AG04449 (cell line): ENCODE measurements around the gene PPDPF.

Experiments
- CTCF ChIA-PET: fragments of 350-600 bp; formaldehyde crosslinking; extraction: SDS; loops from one replicate; lab custom pipeline; 2021; ENCODE audit warnings: antibody characterized with exemption; lab: Yijun Ruan, JAX
- POLR2A ChIA-PET: fragments of 400-600, 350-600 bp; formaldehyde crosslinking; extraction: SDS; loops from one replicate; lab custom pipeline; 2020; ENCODE audit warnings: antibody characterized with exemption, inconsistent platforms; lab: Yijun Ruan, JAX
- DNase-seq: peaks from one replicate; pipeline ENCODE4 v3.0.0-alpha.2; 2010; ENCODE audit warnings: low read depth, low spot score
- H3K4me3 ChIP-seq: 2 replicates; pipeline ENCODE4 v1.5.1; 2011; ENCODE audit warnings: low read depth, mild to moderate bottlenecking, control low read depth, low read length
- TF ChIP-seq, protein P1 (sequence below): IDR thresholded peaks from one replicate; pipeline ENCODE4 v1.5.1; 2011; ENCODE audit warnings: mild to moderate bottlenecking, moderate library complexity, low read length, control low read depth, inconsistent platforms; ENCODE audit not compliant: insufficient read depth; ENCODE audit errors: missing control alignments

PPDPF gene

GRCh38 chr20:63499338-63499969, 21.1 kb upstream of the PPDPF start:
- TF ChIP-seq, protein P1, sequence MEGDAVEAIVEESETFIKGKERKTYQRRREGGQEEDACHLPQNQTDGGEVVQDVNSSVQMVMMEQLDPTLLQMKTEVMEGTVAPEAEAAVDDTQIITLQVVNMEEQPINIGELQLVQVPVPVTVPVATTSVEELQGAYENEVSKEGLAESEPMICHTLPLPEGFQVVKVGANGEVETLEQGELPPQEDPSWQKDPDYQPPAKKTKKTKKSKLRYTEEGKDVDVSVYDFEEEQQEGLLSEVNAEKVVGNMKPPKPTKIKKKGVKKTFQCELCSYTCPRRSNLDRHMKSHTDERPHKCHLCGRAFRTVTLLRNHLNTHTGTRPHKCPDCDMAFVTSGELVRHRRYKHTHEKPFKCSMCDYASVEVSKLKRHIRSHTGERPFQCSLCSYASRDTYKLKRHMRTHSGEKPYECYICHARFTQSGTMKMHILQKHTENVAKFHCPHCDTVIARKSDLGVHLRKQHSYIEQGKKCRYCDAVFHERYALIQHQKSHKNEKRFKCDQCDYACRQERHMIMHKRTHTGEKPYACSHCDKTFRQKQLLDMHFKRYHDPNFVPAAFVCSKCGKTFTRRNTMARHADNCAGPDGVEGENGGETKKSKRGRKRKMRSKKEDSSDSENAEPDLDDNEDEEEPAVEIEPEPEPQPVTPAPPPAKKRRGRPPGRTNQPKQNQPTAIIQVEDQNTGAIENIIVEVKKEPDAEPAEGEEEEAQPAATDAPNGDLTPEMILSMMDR = no peak
- no peak for DNase-seq
- CTCF ChIA-PET = no interaction called here
- POLR2A ChIA-PET = no interaction called here
- H3K4me3 ChIP-seq = no peak overlapping the region

DNA sequence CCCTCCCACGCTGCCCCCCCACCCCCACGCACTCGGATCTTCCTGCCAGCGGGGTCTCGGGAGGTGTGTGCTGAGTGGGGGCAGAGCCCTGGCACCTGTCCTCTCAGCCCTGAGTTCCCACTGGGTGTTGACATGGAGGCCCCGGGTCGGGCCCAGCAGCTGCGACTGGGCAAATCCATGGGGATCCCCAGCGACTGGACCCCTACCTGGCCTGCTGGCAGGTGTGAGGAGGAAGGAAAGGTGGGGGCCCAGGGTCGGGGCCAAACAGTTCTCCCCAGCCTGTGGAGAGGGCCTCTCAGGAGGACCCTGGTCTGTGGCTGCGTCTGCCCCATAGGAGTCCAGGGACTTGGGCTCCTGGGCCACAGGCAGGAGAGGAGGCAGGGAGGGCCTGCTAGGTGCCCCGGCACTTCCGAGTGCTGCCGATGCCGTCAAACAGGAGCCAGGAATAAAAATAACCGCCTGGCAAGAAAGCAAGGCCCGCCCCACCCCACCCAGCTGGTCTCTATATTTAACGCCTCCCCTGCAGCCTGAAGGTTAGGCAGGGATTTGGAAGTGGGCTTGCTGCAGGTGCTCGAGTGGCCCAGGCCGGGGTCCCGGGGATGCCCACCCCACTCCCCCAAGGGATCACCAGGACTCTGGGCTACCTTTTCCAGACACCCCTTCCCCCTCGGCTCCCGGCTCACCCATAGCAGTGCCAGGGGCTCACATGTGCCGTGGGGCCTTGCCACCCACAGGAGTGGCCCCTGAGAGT, 20.2 kb upstream of the PPDPF start:
- no peak overlapping the region for H3K4me3 ChIP-seq
- POLR2A ChIA-PET = no interaction called here
- no peak for DNase-seq
- CTCF ChIA-PET = no interaction called here
- TF ChIP-seq, protein P1 = no peak

DNA sequence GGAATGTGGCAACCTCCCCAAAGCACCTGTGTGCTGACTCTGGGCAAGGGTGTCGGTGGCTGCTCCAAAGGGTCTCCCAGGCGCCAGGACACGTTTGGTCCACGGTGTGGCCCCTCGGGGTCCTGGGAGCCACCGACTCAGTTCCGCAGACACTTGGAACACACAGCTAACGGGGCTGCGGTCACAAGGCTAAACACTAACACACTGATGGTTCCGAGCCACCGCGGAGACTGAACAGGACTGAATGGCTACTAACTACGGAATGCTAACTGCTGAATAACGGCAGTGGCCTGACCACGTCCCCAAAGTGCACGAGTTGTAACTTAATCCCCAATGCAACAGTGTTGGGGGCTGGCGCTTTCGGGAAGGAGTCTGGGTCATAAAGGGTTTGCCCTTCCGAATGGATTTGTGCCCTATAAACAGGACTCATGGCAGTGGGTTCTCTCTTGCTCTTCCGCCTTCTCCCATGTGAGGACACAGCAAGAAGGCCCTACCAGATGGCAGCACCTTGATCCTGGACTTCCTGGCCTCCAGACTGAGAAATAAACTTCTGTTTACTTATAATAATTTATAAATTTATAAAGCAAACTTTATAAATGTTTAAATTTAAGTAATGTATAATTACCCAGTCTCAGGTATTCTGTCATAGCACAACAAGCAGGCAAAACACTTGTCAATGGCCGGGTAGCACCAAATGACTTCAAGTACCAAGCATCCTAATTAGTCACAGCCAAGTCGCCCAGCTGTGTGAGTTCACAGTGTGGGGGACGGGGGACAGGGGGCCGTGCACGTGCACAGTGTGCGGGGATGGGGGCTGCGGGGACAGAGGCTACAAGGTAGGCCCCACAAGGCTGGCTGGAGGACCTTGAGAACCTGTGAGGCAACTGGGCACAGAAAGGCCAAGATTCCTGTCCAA, 19.4 kb upstream of the PPDPF start:
- TF ChIP-seq, protein P1 = no peak
- ChIA-PET POLR2A (no interaction called here), CTCF (no interaction called here)
- no peak for DNase-seq
- no peak overlapping the region for H3K4me3 ChIP-seq

DNA sequence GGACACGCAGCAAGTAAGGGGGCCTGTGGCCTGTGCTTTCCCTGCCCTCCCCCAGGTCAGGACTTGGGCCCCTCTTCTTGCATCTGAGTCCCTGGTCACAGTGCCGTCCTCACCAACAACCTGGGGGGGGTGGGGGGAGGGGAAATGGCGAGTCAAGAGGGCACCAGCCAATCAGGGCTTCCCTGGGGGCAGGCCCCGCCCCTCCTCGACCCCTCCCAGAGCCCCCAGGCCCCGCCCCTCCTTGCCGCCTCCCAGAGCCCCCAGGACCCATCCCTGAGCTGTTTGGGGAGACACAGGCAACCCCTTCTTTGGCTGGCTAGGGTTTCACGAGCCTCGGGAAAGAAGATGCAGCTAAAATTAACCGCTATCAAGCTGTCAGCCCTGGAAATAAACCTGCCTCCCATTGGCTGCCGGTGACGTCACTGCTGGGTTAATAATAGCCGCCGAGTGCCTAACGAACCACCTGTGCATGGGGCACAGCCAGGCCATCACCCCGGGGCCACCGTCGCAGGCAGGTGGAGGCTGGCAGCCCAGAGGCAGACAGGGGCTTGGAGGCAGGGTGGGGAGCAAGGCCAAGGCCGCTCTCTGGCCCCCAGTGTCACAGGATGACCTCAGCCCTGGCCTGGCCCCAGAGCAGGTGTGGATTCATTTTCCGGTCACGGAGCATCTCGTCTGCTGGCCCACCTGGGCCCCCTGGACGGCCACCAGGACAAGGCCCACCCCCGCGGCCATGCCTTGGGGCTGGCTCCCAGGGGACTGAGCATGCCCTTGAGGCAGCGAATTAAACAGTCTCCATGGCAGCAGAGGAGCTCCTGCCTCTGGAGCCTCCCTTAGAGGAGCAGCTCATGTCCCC, 18.5 kb upstream of the PPDPF start:
- no peak overlapping the region for H3K4me3 ChIP-seq
- CTCF ChIA-PET = no interaction called here
- no peak for DNase-seq
- POLR2A ChIA-PET = interaction anchor here (1.2 kb wide), 1 partner anchor 363 kb away, joined by 3 read pairs; the partner anchor contains the start of gene TPD52L2
- TF ChIP-seq, protein P1 = no peak

DNA sequence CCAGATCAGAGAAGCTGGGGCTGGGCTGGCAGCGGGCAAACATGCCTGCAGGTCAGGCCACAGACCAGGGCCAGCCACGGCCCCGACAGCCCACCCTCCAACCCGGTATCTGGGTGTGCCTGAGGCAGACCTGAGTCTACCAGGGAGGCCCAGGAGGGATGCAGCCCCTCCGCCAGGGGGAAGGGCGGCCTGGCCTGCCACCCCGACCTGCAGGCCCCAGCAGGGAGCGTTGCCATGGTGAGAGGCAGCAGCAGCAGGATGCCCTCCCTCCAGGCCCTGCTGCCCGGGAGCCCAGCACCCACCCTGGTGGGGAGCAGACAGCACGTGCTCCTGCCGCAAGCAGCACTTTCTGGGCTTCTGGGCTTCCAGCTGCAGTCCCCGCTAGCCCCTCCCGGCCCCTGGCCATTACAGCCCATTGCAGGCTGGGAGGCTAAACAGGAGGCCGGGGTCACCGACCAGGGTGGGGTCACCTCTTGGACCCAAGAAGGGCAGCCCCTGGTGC, 17.8 kb upstream of the PPDPF start:
- ChIA-PET POLR2A (interaction anchor here (1.2 kb wide), 1 partner anchor 362 kb away, joined by 3 read pairs; the partner anchor contains the start of gene TPD52L2), CTCF (no interaction called here)
- no peak for DNase-seq
- TF ChIP-seq, protein P1 = no peak
- H3K4me3 ChIP-seq = no peak overlapping the region
